ENCODE measurements around the gene ERCC6. TPM values are rescaled to one million over a fixed set of nuclear protein-coding genes. Genes with fewer than 3 reads are reported as not detected.

ERCC6 gene
- total and polyA plus RNA-seq, 2 donors (not counting 1 experiment from before 2014, with no cell fraction given): 6.9 to 12.6 TPM

DNA sequence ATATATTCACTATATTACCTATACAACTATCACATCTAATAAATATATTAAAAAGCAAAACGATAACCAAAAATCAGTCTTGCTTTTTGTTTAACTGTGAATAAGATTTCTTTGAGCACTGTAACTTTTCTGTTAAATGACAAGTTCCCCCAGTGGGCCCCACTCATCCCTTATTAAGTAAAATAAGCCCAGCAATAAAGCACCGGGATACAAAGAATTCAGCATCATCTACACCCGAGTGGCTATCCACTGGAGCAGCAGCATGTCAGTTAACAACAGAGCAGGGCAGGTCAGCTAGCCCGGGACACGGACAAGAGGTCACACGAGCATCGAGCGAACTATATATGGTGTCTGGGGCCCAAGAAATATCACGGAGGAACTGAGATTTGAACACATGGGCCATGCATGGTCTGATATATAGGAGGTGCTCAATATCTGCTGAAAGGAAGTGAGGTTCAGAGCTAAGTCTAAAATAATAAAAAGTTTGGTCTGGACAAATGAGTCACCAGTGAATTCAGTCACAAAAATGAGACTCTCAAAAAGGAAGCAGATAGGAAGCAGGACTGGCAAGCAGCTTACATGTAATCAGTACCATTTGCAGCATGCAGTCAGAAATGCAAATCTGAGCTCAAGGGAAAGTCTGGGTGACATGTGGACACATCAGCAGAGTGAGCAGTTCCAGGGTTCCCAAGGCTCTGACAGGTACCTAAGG lies 4.1 kb downstream of the ERCC6 start:
- TF ChIP-seq EZH2 (IDR thresholded peaks at IDR 0.05; ENCODE audit: low read length, missing control alignments): no peak
- TF ChIP-seq, protein P1, sequence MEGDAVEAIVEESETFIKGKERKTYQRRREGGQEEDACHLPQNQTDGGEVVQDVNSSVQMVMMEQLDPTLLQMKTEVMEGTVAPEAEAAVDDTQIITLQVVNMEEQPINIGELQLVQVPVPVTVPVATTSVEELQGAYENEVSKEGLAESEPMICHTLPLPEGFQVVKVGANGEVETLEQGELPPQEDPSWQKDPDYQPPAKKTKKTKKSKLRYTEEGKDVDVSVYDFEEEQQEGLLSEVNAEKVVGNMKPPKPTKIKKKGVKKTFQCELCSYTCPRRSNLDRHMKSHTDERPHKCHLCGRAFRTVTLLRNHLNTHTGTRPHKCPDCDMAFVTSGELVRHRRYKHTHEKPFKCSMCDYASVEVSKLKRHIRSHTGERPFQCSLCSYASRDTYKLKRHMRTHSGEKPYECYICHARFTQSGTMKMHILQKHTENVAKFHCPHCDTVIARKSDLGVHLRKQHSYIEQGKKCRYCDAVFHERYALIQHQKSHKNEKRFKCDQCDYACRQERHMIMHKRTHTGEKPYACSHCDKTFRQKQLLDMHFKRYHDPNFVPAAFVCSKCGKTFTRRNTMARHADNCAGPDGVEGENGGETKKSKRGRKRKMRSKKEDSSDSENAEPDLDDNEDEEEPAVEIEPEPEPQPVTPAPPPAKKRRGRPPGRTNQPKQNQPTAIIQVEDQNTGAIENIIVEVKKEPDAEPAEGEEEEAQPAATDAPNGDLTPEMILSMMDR (conservative IDR thresholded peaks at IDR 0.05 in 1 of 2, IDR thresholded peaks at IDR 0.05 in 1 of 2; ENCODE audit: low read depth in 1 of 2, low read length in 2 of 2): no peak
- H3K4me2 ChIP-seq (ENCODE audit: extremely low read depth, insufficient read depth, low read length): peak overlapping the region; percentile 8
- no peak overlapping the region for H3K9ac ChIP-seq (ENCODE audit: insufficient read depth, low read length)
- H3K79me2 ChIP-seq (ENCODE audit: control insufficient read depth, insufficient read depth, low read length): peaks cover 16% of the 10 kb centered on the region
- no peak overlapping the region for H3K4me3 ChIP-seq (replicated peaks in 1 of 4; ENCODE audit: control extremely low read depth in 1 of 4, insufficient read depth in 1 of 4, low read depth in 3 of 4, low read length in 4 of 4)
- no peak overlapping the region for H3K27ac ChIP-seq (ENCODE audit: insufficient read depth, low read length)
- peaks cover 7% of the 10 kb centered on the region for H3K36me3 ChIP-seq (ENCODE audit: control insufficient read depth, insufficient read depth, low read length)
- DNase-seq (ENCODE audit: low read depth in 2 of 2): peak; percentile 27 to 84
- H3K4me1 ChIP-seq (ENCODE audit: control insufficient read depth, extremely low read depth, insufficient read depth, low read length): peaks cover 9% of the 10 kb centered on the region
- H4K20me1 ChIP-seq (ENCODE audit: control insufficient read depth, extremely low read depth, insufficient read depth, low read length): no peaks in the 10 kb centered on the region
- no peaks in the 10 kb centered on the region for H3K9me3 ChIP-seq (ENCODE audit: control insufficient read depth, insufficient read depth, low read depth, low read length)
- no peak overlapping the region for H2AFZ ChIP-seq (ENCODE audit: low read length)
- no peaks in the 10 kb centered on the region for H3K27me3 ChIP-seq (ENCODE audit: control insufficient read depth, insufficient read depth, low read length)

DNA sequence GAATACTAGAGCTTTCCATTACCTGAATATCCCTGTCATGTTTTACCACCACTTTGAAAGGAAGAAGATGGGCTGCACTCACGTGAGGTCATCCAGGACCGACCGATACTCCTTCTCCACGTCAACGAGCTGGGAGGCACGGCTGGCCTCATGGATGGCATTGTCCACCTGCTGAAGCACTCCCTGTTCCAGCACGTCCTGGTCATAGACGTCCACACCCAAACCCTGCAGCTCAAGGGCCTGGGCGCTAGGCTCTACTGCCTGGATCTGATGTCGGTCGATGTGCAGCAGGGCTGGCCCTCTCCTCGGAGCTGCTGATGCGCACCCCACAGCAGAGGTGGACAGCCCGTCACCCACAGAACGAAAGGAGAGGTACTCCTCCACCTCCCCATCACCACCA lies 6.5 kb downstream of the ERCC6 start:
- Histone ChIP-seq H3K27me3 (ENCODE audit: control insufficient read depth, insufficient read depth, low read length) (no peaks in the 10 kb centered on the region), H2AFZ (ENCODE audit: low read length) (no peak overlapping the region), H3K9ac (ENCODE audit: insufficient read depth, low read length) (no peak overlapping the region), H3K27ac (ENCODE audit: insufficient read depth, low read length) (no peak overlapping the region), H3K4me1 (ENCODE audit: control insufficient read depth, extremely low read depth, insufficient read depth, low read length) (peaks cover 3% of the 10 kb centered on the region), H3K4me2 (ENCODE audit: extremely low read depth, insufficient read depth, low read length) (no peak overlapping the region), H3K36me3 (ENCODE audit: control insufficient read depth, insufficient read depth, low read length) (peaks cover 8% of the 10 kb centered on the region), H3K79me2 (ENCODE audit: control insufficient read depth, insufficient read depth, low read length) (peaks cover 5% of the 10 kb centered on the region), H4K20me1 (ENCODE audit: control insufficient read depth, extremely low read depth, insufficient read depth, low read length) (no peaks in the 10 kb centered on the region), H3K4me3 (replicated peaks in 1 of 4; ENCODE audit: control extremely low read depth in 1 of 4, insufficient read depth in 1 of 4, low read depth in 3 of 4, low read length in 4 of 4) (no peak overlapping the region), H3K9me3 (ENCODE audit: control insufficient read depth, insufficient read depth, low read depth, low read length) (no peaks in the 10 kb centered on the region)
- no peak for TF ChIP-seq EZH2 (IDR thresholded peaks at IDR 0.05; ENCODE audit: low read length, missing control alignments)
- TF ChIP-seq, protein P1 (conservative IDR thresholded peaks at IDR 0.05 in 1 of 2, IDR thresholded peaks at IDR 0.05 in 1 of 2; ENCODE audit: low read depth in 1 of 2, low read length in 2 of 2): no peak
- DNase-seq (ENCODE audit: low read depth in 2 of 2): no peak

DNA sequence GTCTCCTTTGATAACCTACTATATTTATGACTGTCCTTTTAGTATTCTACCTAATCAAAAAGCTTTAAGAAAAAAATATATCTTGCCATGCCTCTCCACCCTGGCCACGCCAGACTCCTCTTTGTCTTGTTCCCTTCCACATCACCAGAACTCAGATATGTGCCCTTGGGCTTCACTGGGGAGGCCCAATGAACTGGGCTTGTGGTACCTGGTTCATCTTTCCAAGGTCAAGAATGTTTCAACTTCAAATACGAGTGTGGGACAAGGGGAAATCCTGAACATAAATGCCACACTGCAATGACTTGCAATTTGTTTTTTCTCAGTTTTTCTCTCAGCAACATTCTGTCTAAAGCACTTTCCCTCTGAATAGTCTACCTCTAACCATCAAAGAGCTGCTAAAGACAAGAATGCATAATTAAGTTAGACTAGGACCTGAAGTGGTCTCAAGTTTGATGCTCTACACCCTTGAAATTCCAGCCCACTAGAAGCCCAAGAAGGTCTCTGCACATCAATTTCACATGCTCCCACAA lies 9.9 kb downstream of the ERCC6 start:
- peaks cover 8% of the 10 kb centered on the region for H3K36me3 ChIP-seq (ENCODE audit: control insufficient read depth, insufficient read depth, low read length)
- no peak overlapping the region for H3K4me2 ChIP-seq (ENCODE audit: extremely low read depth, insufficient read depth, low read length)
- TF ChIP-seq, protein P1 (conservative IDR thresholded peaks at IDR 0.05 in 1 of 2, IDR thresholded peaks at IDR 0.05 in 1 of 2; ENCODE audit: low read depth in 1 of 2, low read length in 2 of 2): no peak
- TF ChIP-seq EZH2 (IDR thresholded peaks at IDR 0.05; ENCODE audit: low read length, missing control alignments): no peak
- H3K9me3 ChIP-seq (ENCODE audit: control insufficient read depth, insufficient read depth, low read depth, low read length): no peaks in the 10 kb centered on the region
- no peak overlapping the region for H3K27ac ChIP-seq (ENCODE audit: insufficient read depth, low read length)
- H3K4me3 ChIP-seq (replicated peaks in 1 of 4; ENCODE audit: control extremely low read depth in 1 of 4, insufficient read depth in 1 of 4, low read depth in 3 of 4, low read length in 4 of 4): no peak overlapping the region
- H3K4me1 ChIP-seq (ENCODE audit: control insufficient read depth, extremely low read depth, insufficient read depth, low read length): no peaks in the 10 kb centered on the region
- no peak for DNase-seq (ENCODE audit: low read depth in 2 of 2)
- peaks cover 3% of the 10 kb centered on the region for H3K79me2 ChIP-seq (ENCODE audit: control insufficient read depth, insufficient read depth, low read length)
- H3K27me3 ChIP-seq (ENCODE audit: control insufficient read depth, insufficient read depth, low read length): no peaks in the 10 kb centered on the region
- H2AFZ ChIP-seq (ENCODE audit: low read length): no peak overlapping the region
- no peaks in the 10 kb centered on the region for H4K20me1 ChIP-seq (ENCODE audit: control insufficient read depth, extremely low read depth, insufficient read depth, low read length)
- no peak overlapping the region for H3K9ac ChIP-seq (ENCODE audit: insufficient read depth, low read length)
